Measurements from ENCODE around the gene RAD51B.

The RAD51B gene

DNA sequence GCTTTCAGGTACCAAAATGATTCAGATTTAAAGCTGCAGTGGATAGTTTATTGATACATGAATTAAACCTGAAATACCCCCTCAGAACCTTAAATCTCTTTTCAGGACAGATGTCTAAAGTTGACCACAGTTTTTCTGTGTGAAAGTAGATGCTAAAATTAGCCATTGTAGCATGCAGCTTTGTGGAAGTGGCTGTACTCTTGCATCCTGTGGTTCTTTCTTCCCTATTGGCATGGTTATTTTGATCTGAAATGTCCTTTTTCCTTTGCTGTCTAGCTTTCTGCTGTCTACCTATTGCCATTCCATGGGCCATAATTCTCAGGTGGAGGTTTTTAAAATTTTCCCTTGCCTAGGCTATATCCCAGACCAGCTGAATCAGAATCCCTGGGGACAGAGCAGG is 517.7 kb downstream of the RAD51B start:
- no peak for DNase-seq (ENCODE audit: low read depth)

DNA sequence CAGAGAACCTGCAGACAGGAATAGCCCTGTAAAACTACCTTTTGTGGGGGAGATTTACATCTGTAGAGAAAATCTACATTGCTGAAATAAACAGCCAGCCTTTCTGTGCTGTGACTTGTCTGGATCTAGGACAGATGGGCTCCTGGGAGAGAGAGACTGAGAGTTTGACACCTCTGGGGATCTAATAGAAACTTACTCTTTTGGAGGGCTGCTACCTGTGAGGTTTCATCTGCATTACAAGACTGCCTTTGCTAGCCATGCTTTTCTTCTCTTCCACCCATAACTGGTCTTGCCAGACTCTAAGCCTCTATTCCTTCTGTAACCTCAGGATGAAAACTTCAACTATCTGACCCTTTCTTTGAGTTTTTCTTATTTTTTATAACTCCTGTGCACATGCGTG is 520.7 kb downstream of the RAD51B start:
- no peak for DNase-seq (ENCODE audit: low read depth)

DNA sequence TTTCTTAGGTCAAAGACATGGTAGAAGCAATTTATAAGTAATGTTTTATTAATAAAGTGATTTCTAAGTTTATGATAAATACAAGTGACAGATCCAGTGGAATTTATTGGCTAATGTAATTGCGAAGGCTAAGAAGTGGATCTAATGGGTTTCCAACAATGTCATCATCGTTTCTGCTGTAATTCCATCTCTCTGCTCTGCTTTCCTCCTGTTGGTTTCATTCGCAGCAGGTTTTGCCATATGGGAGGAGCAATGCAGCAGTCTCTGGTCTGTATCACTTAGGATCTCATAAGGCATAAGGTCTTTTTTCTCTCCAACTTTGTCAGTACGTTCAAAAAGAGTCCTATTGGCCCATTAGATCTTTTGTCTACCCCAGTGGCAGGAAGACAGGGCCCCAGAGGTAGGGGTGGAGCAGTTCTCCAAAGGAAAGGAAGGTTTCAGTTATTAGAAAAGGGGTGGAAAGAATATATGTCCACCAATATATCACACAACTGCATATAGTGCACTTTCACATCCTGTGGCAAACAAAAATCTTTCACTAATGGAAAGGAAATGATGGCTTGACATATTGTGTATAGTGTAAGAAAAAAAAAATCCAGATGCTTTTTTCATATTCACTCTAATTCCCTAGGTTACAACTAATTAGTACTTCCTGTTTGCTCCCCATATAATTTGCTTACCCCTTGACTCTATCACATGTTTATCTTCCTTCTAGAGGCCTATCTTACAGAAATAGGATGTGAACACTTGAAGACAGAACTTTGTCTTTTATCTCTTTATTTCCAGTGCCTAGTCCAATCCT is 522.0 kb downstream of the RAD51B start:
- DNase-seq (ENCODE audit: low read depth) = no peak

DNA sequence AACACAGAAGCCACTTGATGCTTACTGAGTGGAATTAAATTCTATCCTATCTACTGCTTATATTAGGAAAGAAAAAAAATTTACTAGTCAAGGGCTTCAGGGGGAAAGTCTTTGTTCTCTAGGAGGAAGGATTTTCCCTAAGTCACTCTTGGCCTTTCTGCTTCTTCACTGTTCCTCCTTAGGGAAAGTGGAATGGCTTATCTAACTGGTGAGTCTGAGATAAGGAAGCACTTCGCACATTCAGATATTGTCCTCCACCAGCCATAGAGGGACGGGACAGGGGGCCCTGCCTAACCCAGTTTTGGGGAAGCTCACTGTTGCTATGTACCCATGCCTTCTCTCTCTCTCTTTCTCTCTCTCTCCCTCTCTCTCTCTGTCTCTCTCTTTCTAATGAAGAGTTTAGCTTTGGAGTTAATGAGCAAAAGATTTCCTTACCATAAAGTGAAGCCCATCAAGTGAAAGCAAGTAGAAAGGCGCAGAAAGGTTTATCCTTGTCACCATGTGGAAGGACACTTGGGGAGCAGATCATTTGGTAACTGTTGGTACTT is 522.7 kb downstream of the RAD51B start:
- DNase-seq (ENCODE audit: low read depth) = no peak

DNA sequence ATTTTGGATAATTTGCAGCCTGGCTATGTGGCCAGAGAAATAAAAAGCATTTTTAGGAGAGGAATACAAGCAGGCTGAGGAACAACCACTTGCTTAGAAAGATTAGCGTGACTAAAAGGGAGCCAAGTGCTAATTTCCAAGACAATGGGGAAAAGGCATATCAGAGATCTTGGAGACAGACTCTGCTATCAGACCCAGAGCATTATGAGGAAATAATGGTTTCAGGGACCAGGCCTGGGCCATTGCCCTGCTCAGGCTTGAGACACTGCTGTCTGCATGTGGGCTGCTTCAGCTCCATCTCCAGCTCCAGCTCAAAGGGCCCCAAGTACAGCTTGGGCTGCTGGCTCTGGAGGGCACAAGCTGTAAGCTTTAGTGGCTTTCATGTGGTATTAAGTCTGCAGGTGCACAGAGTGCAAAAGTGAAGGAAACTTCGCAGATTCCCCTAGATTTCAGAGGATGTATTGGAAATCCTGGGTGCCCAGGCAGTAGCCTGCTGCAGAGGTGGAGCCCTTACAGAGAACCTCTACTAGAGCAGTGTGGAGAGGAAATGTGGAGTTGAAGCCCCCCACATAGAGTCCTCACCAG is 524.0 kb downstream of the RAD51B start:
- DNase-seq (ENCODE audit: low read depth) = no peak

DNA sequence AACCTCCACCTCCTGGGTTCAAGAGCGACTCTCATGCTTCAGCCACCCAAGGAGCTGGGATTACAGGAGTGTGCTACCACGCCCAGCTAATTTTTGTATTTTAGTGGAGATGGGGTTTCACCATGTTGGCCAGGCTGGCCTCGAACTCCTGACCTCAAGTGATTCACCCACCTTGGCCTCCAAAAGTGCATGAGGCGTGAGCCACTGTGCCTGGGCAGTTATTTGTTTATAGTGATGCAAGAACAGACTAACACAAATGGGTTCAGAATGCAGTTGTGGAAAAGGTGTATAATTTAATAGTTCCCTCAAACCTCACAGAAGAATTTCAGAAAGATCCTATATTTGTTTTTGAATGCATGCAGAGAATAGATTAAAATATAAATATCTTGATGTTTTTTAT is 526.2 kb downstream of the RAD51B start:
- DNase-seq (ENCODE audit: low read depth) = no peak

DNA sequence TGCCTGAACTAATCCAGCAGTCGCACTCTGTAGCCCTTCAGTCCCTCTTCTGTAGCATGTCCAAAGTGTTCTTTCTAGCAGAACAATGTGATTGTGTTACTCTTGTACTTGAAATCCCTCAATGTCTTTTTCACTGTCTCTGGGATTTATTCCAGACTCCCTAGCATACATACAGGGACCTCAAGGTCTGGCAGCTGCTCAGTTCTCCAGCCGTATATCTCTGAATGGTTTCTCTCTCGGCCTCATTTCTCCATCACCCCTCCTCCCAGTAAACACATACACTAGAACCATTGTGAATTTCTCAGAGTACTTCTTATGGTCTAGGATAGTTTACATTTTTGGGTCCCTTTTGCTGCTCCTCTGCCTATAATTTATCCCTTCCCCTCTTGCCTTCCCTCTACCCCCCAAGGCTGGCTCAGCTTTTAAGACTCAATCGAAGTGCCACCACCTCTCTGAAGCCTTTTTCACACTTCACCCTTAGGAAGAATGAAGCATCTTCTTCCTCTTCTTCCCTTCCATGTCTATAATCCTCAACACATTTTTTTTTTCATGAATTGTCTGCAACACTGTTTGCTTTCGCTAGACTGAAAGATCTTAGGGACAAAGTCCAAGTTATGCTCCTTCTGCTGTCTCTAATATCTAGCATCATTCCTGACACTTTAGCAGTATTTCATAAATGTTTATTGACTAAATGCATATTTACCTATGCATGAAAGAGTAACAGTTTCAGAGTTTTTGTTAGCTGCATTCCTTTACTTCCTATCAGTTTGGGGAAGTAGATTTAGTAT is 527.2 kb downstream of the RAD51B start:
- no peak for DNase-seq (ENCODE audit: low read depth)

DNA sequence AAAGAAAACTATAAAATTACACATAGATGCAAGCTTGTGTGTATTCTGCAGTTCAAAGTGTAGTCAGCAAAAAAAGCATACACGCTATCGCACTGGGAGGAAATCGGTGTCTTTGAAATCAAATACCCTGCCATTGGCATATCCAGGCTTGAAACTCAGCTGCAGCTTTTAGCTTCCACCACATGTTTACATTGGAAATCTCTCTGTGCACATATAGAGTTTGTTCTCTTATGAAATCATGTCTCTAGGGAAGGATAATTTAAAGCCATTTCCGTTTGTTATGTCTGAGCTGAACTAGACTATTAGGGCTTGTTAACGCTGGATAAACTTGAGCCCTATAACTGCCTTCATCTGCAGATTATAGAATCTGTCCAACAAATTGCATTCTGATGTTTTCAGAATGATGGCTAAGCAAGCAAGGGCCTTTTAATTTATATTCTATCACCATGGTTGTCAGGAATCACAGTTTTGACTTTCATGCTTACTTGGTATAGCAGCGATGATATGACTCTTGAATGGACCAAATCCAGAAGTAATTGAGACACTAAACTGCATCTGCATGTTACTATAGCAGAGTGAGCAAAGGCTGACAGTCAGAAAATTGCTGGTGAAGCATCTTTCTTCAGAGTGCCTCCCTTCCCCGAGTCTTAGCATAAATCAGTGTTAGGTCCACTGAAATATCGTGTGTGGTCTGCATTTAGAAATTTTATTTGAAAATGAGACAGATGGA is 530.5 kb downstream of the RAD51B start:
- no peak for DNase-seq (ENCODE audit: low read depth)

DNA sequence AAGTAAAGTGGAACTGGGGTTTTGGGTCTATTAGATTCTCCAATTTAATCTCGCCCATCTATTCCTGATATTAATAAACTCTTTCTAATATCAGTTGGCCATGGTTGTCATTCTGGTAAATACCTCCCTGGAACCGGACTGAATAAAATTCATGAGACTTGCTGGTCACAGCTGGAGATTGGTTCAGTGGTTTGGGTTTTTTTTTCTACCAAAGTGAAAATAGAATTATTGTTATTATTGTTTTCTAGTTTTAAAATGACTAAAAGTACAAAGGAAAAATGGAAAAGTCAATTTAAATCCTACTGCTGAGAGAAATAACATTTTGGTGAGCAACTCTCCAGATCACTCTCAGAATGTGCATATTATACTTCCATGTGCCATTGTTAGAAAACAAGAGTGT is 535.8 kb downstream of the RAD51B start:
- DNase-seq (ENCODE audit: low read depth) = no peak

DNA sequence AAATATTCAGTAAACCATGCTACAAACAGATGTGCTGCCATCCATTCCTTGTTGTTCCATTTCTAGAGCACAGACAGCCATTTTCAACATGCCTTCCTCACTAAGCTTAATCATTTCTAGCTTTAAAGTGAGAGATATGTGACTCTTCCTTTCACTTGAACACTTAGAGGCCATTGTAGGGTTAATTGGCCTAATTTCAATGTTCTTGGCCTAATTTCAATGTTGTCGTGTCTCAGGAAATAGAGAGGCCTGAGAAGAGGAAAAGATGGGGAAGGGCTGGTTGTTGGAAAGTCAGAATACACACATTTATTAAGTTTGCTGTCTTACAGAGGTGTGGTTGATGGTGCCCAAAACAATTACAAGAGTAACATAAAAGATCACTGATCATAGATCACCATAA is 538.2 kb downstream of the RAD51B start:
- DNase-seq (ENCODE audit: low read depth) = no peak

DNA sequence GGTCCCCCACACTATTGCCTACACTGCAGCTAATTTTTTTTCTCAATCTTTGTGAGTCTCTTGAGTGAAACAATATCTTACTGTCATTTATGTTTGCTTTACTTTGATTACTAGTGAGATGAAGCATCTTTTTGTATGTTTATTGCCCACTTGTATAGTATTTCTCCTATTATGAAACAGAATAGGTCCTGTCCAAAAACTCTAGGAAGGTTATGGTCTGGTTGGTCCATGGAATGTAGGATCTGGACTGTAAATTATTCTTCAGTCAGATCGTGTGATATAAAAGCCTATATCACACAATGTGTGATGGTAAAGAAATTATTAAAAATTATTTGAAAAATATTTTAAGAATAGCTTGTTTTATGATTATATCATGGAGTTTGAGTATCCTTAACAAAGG is 538.9 kb downstream of the RAD51B start:
- no peak for DNase-seq (ENCODE audit: low read depth)

DNA sequence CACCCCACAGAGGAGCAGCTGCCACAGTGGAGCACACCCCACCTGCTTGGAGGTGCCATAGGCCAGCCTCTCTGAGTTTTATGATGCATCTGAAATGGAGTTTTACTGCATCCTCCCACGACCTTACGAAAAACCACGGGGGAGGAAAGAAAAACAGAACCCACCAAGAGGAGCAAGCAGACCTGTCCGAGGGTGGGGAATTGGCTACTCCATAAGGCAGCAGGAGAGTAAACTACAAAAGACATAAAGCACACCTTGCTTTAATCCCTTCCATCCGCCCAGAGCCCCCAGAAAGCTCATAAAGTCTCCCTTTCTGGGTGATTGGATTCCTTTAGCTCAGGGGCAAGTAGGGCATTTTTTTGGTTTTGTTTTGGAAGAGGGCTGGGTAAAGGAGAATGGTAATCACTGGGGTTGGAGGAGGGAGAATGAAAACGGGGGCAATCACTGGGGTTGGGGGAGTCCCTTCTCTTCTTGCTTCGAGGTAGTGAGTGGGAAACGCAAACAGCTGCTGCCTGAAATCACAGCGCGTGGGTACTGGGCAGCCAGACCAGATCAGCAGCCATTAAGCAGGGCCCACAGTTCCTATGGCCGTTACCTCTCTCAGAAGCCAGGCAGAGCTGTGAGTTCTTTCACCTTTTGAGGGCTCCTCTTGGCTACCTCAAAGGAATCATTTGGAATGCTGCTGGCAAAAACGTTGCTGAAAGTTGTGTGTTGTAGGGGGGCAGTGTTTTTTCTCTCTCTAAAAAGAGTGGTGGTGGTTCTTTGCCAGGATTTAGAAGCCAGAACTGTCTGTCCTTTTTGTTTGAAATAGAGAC is 539.6 kb downstream of the RAD51B start:
- no peak for DNase-seq (ENCODE audit: low read depth)

DNA sequence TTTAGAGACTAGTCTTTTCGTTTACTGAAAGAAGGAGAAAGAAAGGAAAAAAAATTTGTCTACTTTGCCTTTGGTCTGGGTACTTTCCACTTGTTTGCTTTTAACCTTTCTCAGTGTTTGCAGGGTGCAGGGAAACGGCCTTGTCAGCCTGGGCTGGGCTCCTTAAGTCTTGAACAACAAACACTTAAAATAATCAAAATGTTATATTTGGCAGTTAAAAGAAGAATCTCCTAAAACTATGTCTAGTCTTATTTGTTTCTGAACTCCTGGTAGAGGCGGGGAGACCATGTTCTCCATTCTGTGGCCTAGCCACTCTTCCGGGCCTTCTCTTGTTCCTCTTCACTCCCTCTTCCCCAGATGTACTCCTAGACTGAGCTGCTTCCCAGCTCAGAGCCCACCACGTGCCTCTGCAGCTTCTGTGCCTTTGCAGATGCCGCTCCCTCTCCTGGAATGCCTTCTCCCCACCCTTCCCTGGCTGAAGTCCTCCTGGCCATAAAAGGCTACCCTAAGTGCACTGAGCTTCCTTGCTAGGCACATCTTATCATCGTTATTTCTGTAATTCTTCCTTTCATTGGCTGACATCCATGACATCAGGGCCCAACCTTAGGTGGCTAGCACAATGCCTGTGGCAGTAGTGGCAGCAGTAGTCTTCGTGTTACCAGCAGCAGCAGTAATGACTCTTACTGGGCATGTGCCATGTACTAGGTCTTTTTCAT is 540.4 kb downstream of the RAD51B start:
- no peak for DNase-seq (ENCODE audit: low read depth)

DNA sequence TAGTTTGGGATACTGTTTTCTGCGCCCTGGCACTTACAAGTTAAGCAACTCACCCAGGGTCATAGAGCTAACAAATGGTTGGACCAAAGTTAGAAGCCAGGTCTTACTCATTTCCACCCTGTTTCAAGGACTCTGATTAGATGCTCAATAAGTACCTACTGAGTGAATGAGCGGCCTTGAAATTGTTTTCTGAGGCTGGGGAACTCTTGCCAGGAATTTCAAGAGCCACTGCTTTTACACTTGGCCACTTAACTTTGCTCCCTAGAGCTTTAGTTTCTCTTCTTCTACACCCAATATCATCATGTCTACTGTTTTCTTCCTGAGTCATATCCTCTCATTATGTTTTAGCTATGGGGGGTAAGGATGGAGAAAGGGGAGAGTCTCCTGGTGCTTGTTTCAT is 541.7 kb downstream of the RAD51B start:
- DNase-seq (ENCODE audit: low read depth) = no peak

DNA sequence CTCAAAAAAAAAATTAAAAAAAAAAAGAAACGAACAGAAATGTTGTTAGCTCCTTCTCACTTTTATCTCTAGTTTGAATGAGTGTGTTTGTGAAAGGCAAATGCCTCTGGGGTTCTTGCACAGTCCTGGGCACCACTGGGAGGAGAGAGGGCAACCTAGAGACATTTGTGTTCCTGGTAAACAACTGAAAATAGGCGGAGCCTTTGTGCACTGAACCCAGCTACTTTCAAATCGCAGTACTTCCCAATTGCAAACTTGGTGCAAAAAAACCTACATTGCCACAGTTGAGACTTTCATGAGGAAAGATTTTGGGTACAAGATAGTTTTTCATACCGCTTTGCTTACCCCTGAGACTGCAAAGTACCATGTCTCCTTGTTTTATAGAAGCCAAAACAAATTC is 543.3 kb downstream of the RAD51B start:
- DNase-seq (ENCODE audit: low read depth) = no peak

DNA sequence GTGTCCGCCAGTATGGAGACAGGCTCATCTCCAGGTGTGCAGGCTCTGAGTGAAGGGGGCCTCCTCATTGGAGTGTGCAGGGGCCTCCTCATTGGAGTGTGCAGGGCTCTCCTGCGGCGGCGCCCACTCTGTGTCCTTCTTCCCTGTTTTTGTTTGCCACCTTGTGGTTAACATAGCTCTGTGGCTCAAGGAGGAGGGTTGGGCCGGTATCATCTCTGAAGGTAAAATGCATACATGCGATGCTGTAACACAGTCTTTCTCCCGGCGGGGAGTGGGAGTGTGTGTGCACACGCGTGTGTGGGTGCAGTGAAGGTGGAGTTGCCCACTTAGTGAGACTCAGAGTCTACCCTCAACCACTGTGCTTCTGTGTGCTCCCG is 543.9 kb downstream of the RAD51B start:
- DNase-seq (ENCODE audit: low read depth) = no peak

DNA sequence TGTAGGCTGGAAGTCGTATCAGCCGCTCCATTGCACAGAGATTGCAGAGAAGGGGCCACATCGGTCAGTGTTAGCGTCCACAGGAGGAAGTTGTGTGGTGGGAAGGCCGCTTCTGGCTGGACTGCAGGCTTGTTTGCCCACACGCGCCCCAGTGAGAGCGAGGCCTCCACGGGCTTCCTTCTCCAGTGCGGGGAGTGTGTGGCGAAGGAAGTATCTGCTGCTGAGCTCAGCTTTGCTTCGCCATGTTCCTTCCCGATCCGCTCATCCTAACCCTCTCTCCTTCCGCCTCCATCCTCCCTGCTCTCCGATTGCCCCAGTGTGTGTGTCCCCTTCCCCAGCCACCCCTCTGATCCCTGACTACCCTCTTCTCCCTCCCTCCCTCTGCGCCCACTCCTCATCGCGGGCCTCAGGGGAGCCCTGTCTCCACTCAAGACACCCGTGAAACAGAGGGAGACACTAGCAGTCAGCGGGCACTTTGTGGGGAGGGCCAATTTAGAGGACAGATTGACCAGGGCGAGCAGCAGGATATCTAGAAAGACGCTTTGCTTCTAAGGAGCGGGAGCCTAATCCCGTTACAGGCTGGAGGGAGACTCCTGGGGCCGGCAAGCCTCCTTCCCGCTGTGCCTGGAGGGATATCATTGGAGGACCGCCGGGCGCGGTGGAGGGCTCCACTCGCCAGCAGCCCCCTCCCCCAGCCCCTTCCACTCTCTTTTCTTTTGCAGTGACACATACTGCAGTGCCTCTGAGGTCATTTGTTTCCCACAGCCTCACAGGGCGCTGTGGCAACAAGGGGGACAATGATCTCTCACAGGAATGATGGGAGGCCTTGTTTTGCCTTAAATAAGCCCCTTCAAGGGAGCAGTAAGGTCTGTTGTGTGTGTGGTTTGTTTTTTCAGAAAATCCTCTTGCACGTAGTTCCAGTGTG is 544.5 kb downstream of the RAD51B start:
- no peak for DNase-seq (ENCODE audit: low read depth)

DNA sequence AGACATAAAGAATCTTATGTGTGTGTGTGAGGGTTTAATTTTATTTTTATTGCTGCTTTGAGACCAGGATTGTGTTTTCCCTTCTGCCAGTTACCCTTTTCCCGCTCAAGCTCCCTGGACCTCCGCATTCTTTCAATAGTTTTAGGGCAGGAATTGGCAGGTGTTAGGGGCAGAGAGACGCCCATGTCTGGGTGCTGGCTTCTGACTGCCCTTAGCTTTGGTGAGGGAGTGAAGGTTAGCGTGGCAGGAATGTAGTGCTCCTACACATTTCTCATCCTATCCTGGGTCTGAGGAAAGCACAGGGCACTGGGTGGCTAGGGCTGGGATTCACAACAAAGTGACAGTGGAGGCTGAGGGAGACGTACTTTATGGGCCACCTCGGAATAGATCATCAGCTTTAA is 545.2 kb downstream of the RAD51B start:
- DNase-seq (ENCODE audit: low read depth) = no peak

DNA sequence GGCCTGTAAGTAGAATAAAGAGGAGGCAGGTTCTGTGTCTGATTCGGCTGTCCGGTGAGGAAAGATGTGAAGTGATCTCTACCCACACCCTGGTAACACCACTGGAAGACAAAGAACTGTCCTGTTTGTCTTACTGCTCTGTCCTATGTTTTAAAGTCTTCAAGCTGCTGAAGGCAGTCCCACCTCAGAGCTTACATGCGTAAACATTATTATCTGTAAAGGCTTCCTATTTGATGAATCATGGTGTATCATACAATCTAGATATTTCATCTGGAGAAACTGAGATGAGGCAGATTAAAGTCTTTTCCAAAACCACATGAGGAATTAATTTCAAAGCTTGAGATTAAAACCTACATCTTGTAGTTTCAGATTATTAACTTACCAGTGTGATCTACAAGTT is 545.6 kb downstream of the RAD51B start:
- DNase-seq (ENCODE audit: low read depth) = no peak

DNA sequence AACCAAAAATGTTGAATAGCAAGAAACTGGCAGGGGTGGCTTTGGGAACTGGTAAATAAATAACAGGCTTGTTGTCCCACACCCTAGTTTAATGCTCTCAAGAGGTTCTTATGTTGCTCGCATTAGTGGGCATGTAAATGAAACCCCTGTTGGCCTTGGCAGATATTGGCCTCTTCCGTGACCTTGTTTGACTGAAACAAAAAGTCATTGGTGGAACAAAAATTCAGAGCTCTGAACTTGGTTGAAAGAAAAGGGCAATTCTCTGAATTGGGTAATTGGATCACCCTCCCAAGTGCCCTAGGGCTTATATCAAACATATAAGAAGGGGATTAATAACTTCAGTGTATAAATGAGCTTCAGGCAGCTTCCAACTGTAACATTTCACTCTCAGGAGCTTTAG is 547.1 kb downstream of the RAD51B start:
- no peak for DNase-seq (ENCODE audit: low read depth)
